Parathyroid adenoma (tissue), 2 donors: ENCODE results near the gene SLC16A6.

ENCODE experiments used
- H2AFZ ChIP-seq: fragments of 300-600 bp; sonication (generic); one replicate; pipeline ENCODE4 v1.7.0; 2017; ENCODE audit warnings: antibody characterized with exemption, mild to moderate bottlenecking
- H3K27ac ChIP-seq: fragments of 300-600 bp; sonication (generic); one replicate; pipeline ENCODE4 v1.7.0; 2017
- H3K27me3 ChIP-seq: fragments of 300-600 bp; sonication (generic); one replicate; pipeline ENCODE4 v1.7.0; 2017; ENCODE audit warnings: low read length; ENCODE audit not compliant: control insufficient read depth, insufficient read depth
- H3K36me3 ChIP-seq: fragments of 300-600 bp; sonication (generic); one replicate; pipeline ENCODE4 v1.7.0; 2017; ENCODE audit warnings: low read length; ENCODE audit not compliant: control insufficient read depth, insufficient read depth
- H3K4me1 ChIP-seq: fragments of 300-600 bp; sonication (generic); one replicate; pipeline ENCODE4 v1.7.0; 2017; ENCODE audit warnings: control low read depth
- H3K4me2 ChIP-seq: fragments of 300-600 bp; sonication (generic); one replicate; pipeline ENCODE4 v1.7.0; 2017; ENCODE audit warnings: low read length
- H3K4me3 ChIP-seq: fragments of 300-600 bp; sonication (generic); one replicate; pipeline ENCODE4 v1.7.0; 2017; ENCODE audit warnings: low read depth, low read length
- H3K79me2 ChIP-seq: fragments of 300-600 bp; sonication (generic); one replicate; pipeline ENCODE4 v1.7.0; 2017; ENCODE audit warnings: control low read depth
- H3K9ac ChIP-seq: fragments of 300-600 bp; sonication (generic); one replicate; pipeline ENCODE4 v1.7.0; 2017; ENCODE audit warnings: mild to moderate bottlenecking
- H3K9me3 ChIP-seq: fragments of 300-600 bp; sonication (generic); one replicate; pipeline ENCODE4 v1.7.0; 2017; ENCODE audit warnings: low read length; ENCODE audit not compliant: control insufficient read depth
- CTCF ChIP-seq: fragments of 300-600 bp; sonication (generic); IDR thresholded peaks from one replicate; pipeline ENCODE4 v1.7.0; 2017; ENCODE audit warnings: antibody characterized with exemption, mild to moderate bottlenecking
- donor health status: primary hyperparathyroidism.

The SLC16A6 gene

GRCh38 chr17:68305142-68305541 lies 14.2 kb upstream of the SLC16A6 start:
- no peak overlapping the region for H3K4me3 ChIP-seq
- H3K27ac ChIP-seq: no peak overlapping the region
- H2AFZ ChIP-seq: no peak overlapping the region
- H3K27me3 ChIP-seq: no peaks in the 10 kb centered on the region
- no peaks in the 10 kb centered on the region for H3K9me3 ChIP-seq
- no peaks in the 10 kb centered on the region for H3K4me1 ChIP-seq
- no peaks in the 10 kb centered on the region for H3K79me2 ChIP-seq
- no peak overlapping the region for H3K9ac ChIP-seq
- H3K4me2 ChIP-seq: no peak overlapping the region
- TF ChIP-seq CTCF: no peak
- no peaks in the 10 kb centered on the region for H3K36me3 ChIP-seq

- Histone ChIP-seq H3K4me2 (no peak overlapping the region), H3K9ac (no peak overlapping the region), H2AFZ (no peak overlapping the region), H3K4me1 (no peaks in the 10 kb centered on the region), H3K27ac (no peak overlapping the region), H3K9me3 (no peaks in the 10 kb centered on the region), H3K36me3 (no peaks in the 10 kb centered on the region), H3K27me3 (no peaks in the 10 kb centered on the region), H3K4me3 (no peak overlapping the region), H3K79me2 (no peaks in the 10 kb centered on the region)
- TF ChIP-seq CTCF: no peak
These were observed 13.8 kb upstream of the SLC16A6 start for GRCh38 chr17:68304706-68305105.

GRCh38 chr17:68302666-68303065 lies 11.7 kb upstream of the SLC16A6 start:
- Histone ChIP-seq H3K4me1 (no peaks in the 10 kb centered on the region), H3K79me2 (no peaks in the 10 kb centered on the region), H3K9me3 (no peaks in the 10 kb centered on the region), H3K27ac (no peak overlapping the region), H3K4me3 (no peak overlapping the region), H3K36me3 (no peaks in the 10 kb centered on the region), H3K27me3 (no peaks in the 10 kb centered on the region), H3K4me2 (no peak overlapping the region), H3K9ac (no peak overlapping the region), H2AFZ (peak overlapping the region; percentile 1)
- no peak for TF ChIP-seq CTCF

- Histone ChIP-seq H3K9ac (no peak overlapping the region), H3K27me3 (no peaks in the 10 kb centered on the region), H3K27ac (no peak overlapping the region), H3K4me3 (no peak overlapping the region), H3K9me3 (no peaks in the 10 kb centered on the region), H2AFZ (peak overlapping the region; percentile 1), H3K4me2 (no peak overlapping the region), H3K36me3 (no peaks in the 10 kb centered on the region), H3K4me1 (no peaks in the 10 kb centered on the region), H3K79me2 (no peaks in the 10 kb centered on the region)
- TF ChIP-seq CTCF: no peak
These were observed 11.2 kb upstream of the SLC16A6 start for GRCh38 chr17:68302066-68302564.

- TF ChIP-seq CTCF: no peak
- H3K9me3 ChIP-seq: no peaks in the 10 kb centered on the region
- no peaks in the 10 kb centered on the region for H3K27me3 ChIP-seq
- H3K36me3 ChIP-seq: no peaks in the 10 kb centered on the region
- no peak overlapping the region for H3K27ac ChIP-seq
- H2AFZ ChIP-seq: no peak overlapping the region
- no peak overlapping the region for H3K4me3 ChIP-seq
- no peak overlapping the region for H3K4me2 ChIP-seq
- no peak overlapping the region for H3K9ac ChIP-seq
- no peaks in the 10 kb centered on the region for H3K4me1 ChIP-seq
- no peaks in the 10 kb centered on the region for H3K79me2 ChIP-seq
These were observed 10.6 kb upstream of the SLC16A6 start for GRCh38 chr17:68301438-68301959.
